GM12878 (cell line): ENCODE measurements around the gene HAND1. TPM values are rescaled to one million over a fixed set of nuclear protein-coding genes. Genes with fewer than 3 reads are reported as not detected.

Experiments used
- ATAC-seq: fragments of 200-7000 bp; cut with Tn5 transposase; 3 replicates; pipeline ENCODE4 v1.9.1; 2020; ENCODE audit warnings: mild to moderate bottlenecking, moderate library complexity
- BruUV-seq: library from RNA; stranded (reverse); fragments of 400-500 nt; replicated peaks from 2 replicates; lab custom pipeline; 2021; lab: Mats Ljungman, UMichigan
- CTCF ChIA-PET: fragments of 300-600 bp; sonication (Branson Sonifier 250); formaldehyde crosslinking; extraction: SDS; loops from one replicate; lab custom pipeline; 2021; ENCODE audit warnings: inconsistent platforms; lab: Yijun Ruan, JAX
- POLR2A ChIA-PET: fragments of 350-600 bp; formaldehyde crosslinking; extraction: SDS; loops from one replicate; lab custom pipeline; 2021; ENCODE audit warnings: inconsistent platforms; lab: Charles Lee
- RAD21 ChIA-PET: fragments of 300-600 bp; sonication (Branson Sonifier 250); formaldehyde crosslinking; loops from one replicate; lab custom pipeline; 2023; ENCODE audit warnings: antibody characterized with exemption; ENCODE audit not compliant: unreplicated experiment; lab: Charles Lee
- SMC1A ChIA-PET: fragments of 300-600 bp; sonication (Branson Sonifier 250); formaldehyde crosslinking; loops from one replicate; lab custom pipeline; 2023; ENCODE audit not compliant: unreplicated experiment, uncharacterized antibody; lab: Charles Lee
- DNase-seq: peaks from one replicate; pipeline ENCODE4 v3.0.0-alpha.2; 2011; ENCODE audit warnings: low read depth, low spot score
- FAIRE-seq: peaks from 3 replicates; lab custom pipeline; 2011; peaks lifted over from hg19 to GRCh38; lab: Jason Lieb, UNC
- H2AFZ ChIP-seq: 2 replicates; pipeline ENCODE4 v1.6.0; 2011; ENCODE audit warnings: low read depth, low read length, control low read depth; ENCODE audit not compliant: control insufficient read depth
- H3K27ac ChIP-seq: 2 replicates; pipeline ENCODE4 v1.5.1; 2011; ENCODE audit warnings: control low read depth; ENCODE audit not compliant: control insufficient read depth, insufficient read depth
- H3K27me3 ChIP-seq, 2 experiments: replicated peaks in 1 of 2; 2 replicates each; pipeline versions ENCODE4 v1.6.0 to v1.6.1; 2011; ENCODE audit warnings: low read length in 1 of 2; ENCODE audit not compliant: control insufficient read depth in 2 of 2, insufficient read depth in 2 of 2
- H3K36me3 ChIP-seq, 2 experiments: 2 replicates each; pipeline ENCODE4 v1.5.1; 2011; ENCODE audit warnings: low read length in 1 of 2; ENCODE audit not compliant: control insufficient read depth in 2 of 2, insufficient read depth in 2 of 2
- H3K4me1 ChIP-seq: 2 replicates; pipeline ENCODE4 v1.6.1; 2011; ENCODE audit warnings: mild to moderate bottlenecking, low read length, moderate library complexity, mixed read lengths; ENCODE audit not compliant: control insufficient read depth, insufficient read depth
- H3K4me2 ChIP-seq: 2 replicates; pipeline ENCODE4 v1.6.0; 2011; ENCODE audit warnings: control low read depth; ENCODE audit not compliant: control insufficient read depth, insufficient read depth
- H3K4me3 ChIP-seq: fragments of 200-600 bp; sonication (generic); 2 replicates; pipeline ENCODE4 v1.5.1; 2016
- H3K79me2 ChIP-seq: 2 replicates; pipeline ENCODE4 v1.6.0; 2011; ENCODE audit warnings: low read length; ENCODE audit not compliant: control insufficient read depth, insufficient read depth
- H3K9ac ChIP-seq: 2 replicates; pipeline ENCODE4 v1.8.0; 2011; ENCODE audit warnings: low read length, control low read depth, mixed read lengths; ENCODE audit not compliant: control insufficient read depth, insufficient read depth
- H3K9me3 ChIP-seq: replicated peaks from 3 replicates; pipeline ENCODE4 v1.5.1; 2011; ENCODE audit warnings: mild to moderate bottlenecking, low read length; ENCODE audit not compliant: control insufficient read depth, insufficient read depth
- H4K20me1 ChIP-seq: 2 replicates; pipeline ENCODE4 v1.6.0; 2011; ENCODE audit not compliant: control insufficient read depth, insufficient read depth
- EP300 ChIP-seq, 2 experiments: fragments of 150-350 bp in 1 of 2; IDR thresholded peaks; 2 replicates each; pipeline ENCODE4 v1.6.1; 2011 to 2012; ENCODE audit warnings: low read depth in 2 of 2, low read length in 2 of 2, borderline replicate concordance in 1 of 2, improper control_type of control experiment in 1 of 2, inconsistent platforms in 1 of 2; ENCODE audit not compliant: control insufficient read depth in 1 of 2
- EZH2 ChIP-seq: IDR thresholded peaks from 2 replicates; pipeline ENCODE4 v1.6.1; 2012; ENCODE audit warnings: low read depth, mild to moderate bottlenecking, control low read depth, inconsistent platforms, low read length, borderline replicate concordance; ENCODE audit not compliant: control insufficient read depth
- MYB ChIP-seq: fragments of 150-350 bp; IDR thresholded peaks from 2 replicates; pipeline ENCODE4 v1.6.1; 2014; ENCODE audit warnings: mild to moderate bottlenecking, low read depth, low read length, borderline replicate concordance
- RAD21 ChIP-seq: IDR thresholded peaks from 2 replicates; pipeline ENCODE4 v1.6.1; 2011; ENCODE audit warnings: mild to moderate bottlenecking, low read depth, low read length, moderate library complexity; ENCODE audit not compliant: insufficient read depth
- SREBF2 ChIP-seq: IDR thresholded peaks from 2 replicates; pipeline ENCODE4 v1.6.1; 2012; ENCODE audit warnings: mild to moderate bottlenecking, low read length
- STAT1 ChIP-seq: fragments of 450-650 bp; conservative IDR thresholded peaks from 2 replicates; pipeline ENCODE4 v1.6.1; 2014; ENCODE audit warnings: antibody characterized with exemption, mild to moderate bottlenecking
- ZBTB33 ChIP-seq: fragments of 450-650 bp; IDR thresholded peaks from 2 replicates; pipeline ENCODE4 v1.6.1; 2017; ENCODE audit warnings: mild to moderate bottlenecking
- ZNF384 ChIP-seq: IDR thresholded peaks from 2 replicates; pipeline ENCODE4 v1.6.1; 2012; ENCODE audit warnings: low read depth, mild to moderate bottlenecking, low read length, improper control_type of control experiment, borderline replicate concordance
- WGBS: methylation state at CpG from one replicate; pipeline ENCODE4 v1.1.6; 2016; ENCODE audit warnings: low lambda C conversion rate; ENCODE audit not compliant: insufficient replicate concordance, insufficient coverage; ENCODE audit errors: missing lambda C conversion rate; 5-methylcytosine and 5-hydroxymethylcytosine counted together
- in situ Hi-C: fragments of 300-500 bp; cut with MboI; formaldehyde crosslinking; loops from 9 replicates; pipeline ENCODE4 v1.14.3; 2018; ENCODE audit warnings: mixed read lengths
- intact Hi-C: fragments of 100-400 bp; cut with micrococcal nuclease; formaldehyde crosslinking; loops from one replicate; pipeline ENCODE4 v1.14.2; 2022; ENCODE audit not compliant: unreplicated experiment
- polyA plus RNA-seq, 11 experiments: library from polyadenylated mRNA; depleted of rRNA in 4 of 11; unstranded in 6 of 11; stranded (reverse) in 5 of 11; fragments of >200 nt; fragmentation: Nextera tagmentation in 4 of 11; fragmentation: Illumina TruSeq in 1 of 11; extraction: Ambion mirVana in 4 of 11; extraction: Trizol in 1 of 11; gene quantifications; 1 replicate in 1 of 11; 2 replicates in 10 of 11; pipeline versions ENCODE4 v1.2.1 to v1.2.3, GENCODE V29; 2011 to 2016; ENCODE audit warnings: inconsistent platforms in 2 of 11, missing spikeins in 2 of 11, low read depth in 1 of 11
- total RNA-seq, 4 experiments: library from RNA; depleted of rRNA in 3 of 4; stranded (reverse); fragments of >200 nt in 3 of 4; fragmentation: Illumina TruSeq in 1 of 4; extraction: Trizol in 1 of 4; gene quantifications; 2 replicates each; pipeline versions ENCODE4 v1.2.1 to v1.2.3, GENCODE V29; 2013 to 2021

HAND1 gene
- total and polyA plus RNA-seq, 10 of the 15 experiments (the other 5 are each of a cell fraction or from before 2014, with no cell fraction given) = 0.06 to 0.41 (median 0.27) TPM; not detected in 4

DNA sequence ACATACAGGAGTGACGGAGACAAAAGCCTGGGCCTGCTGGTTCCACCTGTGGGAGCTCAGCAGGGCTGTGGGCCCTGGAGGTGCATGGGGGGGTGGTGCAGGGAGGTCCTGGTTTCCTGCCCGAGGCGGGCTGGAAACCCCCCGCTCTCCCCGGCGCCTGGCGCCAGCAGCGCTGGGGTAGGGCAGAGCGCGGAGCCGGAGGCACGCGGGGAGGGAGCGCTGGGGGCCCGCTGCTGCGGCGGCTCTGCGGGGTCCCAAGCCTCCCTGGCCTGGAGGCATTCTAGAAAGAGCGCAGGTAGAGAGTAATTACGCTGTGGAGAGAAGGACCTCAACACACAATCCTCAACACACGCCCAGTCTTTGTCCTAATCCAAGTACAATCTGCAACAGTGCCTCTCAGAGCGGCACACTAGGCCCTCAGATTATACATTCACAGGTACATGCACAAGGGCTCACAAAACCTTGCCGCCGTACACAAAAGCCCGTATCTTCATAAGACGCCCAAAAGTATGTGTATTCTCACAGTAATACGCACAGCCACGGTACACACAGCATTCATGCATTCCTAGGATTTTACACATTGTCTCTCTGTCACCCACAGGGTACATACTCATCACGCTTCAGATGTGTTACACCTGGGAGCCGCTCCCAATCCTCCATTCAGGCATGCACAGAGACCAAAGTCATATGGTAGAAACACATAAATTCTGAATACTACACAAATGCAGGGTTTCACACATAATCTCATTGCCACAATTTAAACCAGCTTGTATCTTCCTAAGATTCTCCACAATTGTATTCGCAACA lies 2.1 kb upstream of the HAND1 start (continued):
- TF ChIP-seq SREBF2 (no peak), RAD21 (no peak), ZNF384 (no peak), MYB (no peak)
- TF ChIP-seq, all 136 proteins: peak for 0

DNA sequence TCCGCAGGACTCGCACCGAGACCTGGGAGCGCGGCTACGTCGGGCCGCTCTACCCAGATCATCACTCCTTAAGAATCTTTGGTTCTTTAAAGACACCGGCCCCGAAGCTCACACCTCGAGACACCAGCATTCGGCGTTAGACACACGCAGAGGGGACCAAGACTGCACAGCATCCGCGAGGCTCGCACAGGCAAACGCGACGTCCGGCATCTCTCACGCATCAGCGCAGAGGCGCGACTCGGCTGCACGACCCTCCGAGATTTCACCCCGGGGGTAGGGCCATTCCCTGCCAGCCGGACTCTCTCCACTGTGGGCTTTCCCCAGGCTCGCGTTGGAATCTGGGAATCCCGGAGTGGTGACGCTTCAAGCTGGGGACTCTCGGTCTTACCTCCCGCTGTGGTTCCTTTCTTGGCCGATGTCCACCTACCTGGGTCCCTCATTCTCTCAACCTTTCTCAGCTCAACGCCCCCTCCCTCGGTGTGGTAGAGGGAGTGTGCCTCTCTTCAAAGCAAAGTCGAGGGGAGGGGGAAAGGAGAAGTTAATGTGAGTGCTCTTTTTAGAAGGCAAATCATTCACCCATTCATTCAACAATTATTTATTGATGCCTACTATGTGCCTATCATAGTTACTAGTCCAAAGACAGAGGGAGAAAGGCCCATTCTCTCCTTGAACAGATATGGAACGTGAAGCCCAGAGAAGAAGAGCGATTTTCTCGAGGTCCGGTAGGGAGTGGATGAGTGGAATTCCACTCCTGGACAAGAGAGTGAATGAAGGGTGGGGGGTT lies 1.3 kb upstream of the HAND1 start:
- H2AFZ ChIP-seq = no peak overlapping the region
- RAD21 ChIA-PET = no interaction called here
- no peak for TF ChIP-seq STAT1
- no peak for TF ChIP-seq EP300 (IDR thresholded peaks at IDR 0.05; ENCODE audit: borderline replicate concordance in 1 of 2, control insufficient read depth in 1 of 2, low read depth in 2 of 2, low read length in 2 of 2)
- peak; percentile 84; the same call in 1 of the 2 replicates for TF ChIP-seq EZH2
- no peak for TF ChIP-seq ZBTB33
- H3K4me2 ChIP-seq = peak overlapping the region; percentile 30; the same call in 1 of the 2 replicates
- no peak for ATAC-seq
- H3K27me3 ChIP-seq = peaks cover 47 to 61% of the 10 kb centered on the region in 2 experiments
- H3K27ac ChIP-seq = no peak overlapping the region
- WGBS = 41% methylated on average over 44 of the region's 44 CpGs
- H4K20me1 ChIP-seq = no peaks in the 10 kb centered on the region
- no peak overlapping the region for H3K4me3 ChIP-seq
- BruUV-seq = no TSS peak
- CTCF ChIA-PET = interaction anchor here (0.6 kb wide), 2 partner anchors 24 to 167 kb away, joined by 3 read pairs; no protein-coding TSS in a partner anchor
- H3K79me2 ChIP-seq = no peaks in the 10 kb centered on the region
- no peaks in the 10 kb centered on the region; the same call in none of the 3 replicates for H3K9me3 ChIP-seq
- POLR2A ChIA-PET = no interaction called here
- H3K4me1 ChIP-seq = peaks cover 8% of the 10 kb centered on the region
- no peak for DNase-seq
- no peak for FAIRE-seq
- intact Hi-C loops = no loop called here
- in situ Hi-C loops = no loop called here
- SMC1A ChIA-PET = no interaction called here
- H3K36me3 ChIP-seq = no peaks in the 10 kb centered on the region
- H3K9ac ChIP-seq = no peak overlapping the region
